Measurements from ENCODE around the gene CRYBG3.

Gene CRYBG3

DNA sequence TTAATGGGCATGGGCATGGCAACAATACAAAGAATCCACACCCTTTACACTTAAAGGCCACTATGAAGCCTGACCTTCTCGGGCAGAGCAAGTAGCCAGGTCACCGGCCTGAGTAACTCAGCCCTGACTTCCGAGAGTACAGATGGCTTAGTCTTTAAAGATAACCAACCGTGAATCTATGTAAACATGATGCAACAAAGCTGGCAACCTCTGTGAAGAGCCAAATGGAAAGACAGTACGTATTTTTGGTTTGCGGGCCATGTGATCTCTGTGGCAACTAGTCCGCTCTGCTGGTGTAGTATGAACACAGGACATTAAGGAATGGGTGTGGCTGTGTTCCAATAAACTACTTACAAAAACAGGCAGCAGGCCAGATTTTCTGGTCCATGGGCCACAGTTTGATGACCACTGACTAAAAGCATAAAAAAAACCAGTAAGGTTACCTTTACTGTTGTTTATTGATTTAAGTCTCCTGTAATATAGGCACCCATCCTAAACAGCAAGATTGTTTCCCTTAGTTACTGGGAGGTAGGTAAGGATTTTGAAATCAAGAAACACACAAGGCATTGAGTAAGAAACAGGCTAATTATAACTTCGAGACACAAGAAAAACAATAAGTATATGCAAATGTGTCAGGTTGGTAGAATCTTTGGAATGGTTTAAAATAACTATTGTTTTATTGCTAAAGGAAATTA lies 136.0 kb downstream of the CRYBG3 start:
- ChIA-PET CTCF (interaction anchor here (0.6 kb wide), 1 partner anchor 66 kb away, joined by 4 read pairs; no protein-coding TSS in a partner anchor), POLR2A (no interaction called here)
- no peaks in the 10 kb centered on the region for H3K9me3 ChIP-seq (ENCODE audit: control insufficient read depth, insufficient read depth, low read depth, low read length)
- H3K27ac ChIP-seq (ENCODE audit: extremely low read depth, low read depth, low read length) = no peak overlapping the region
- H3K4me3 ChIP-seq (ENCODE audit: low read depth, low read length) = no peak overlapping the region
- TF ChIP-seq HOXA7 (CRISPR knock-in tag; IDR thresholded peaks at IDR 0.05; ENCODE audit: borderline replicate concordance) = no peak
- TF ChIP-seq ZNF768 (tag by site-specific recombination; IDR thresholded peaks at IDR 0.05) = no peak
- no peaks in the 10 kb centered on the region; the same call in 1 of the 2 replicates for H3K4me1 ChIP-seq (ENCODE audit: control insufficient read depth, insufficient read depth, low read length)
- peaks cover 4 to 75% of the 10 kb centered on the region in 2 experiments; a peak in 2 of 3 replicates for H3K36me3 ChIP-seq (ENCODE audit: control insufficient read depth in 2 of 2, insufficient read depth in 1 of 2, low read length in 2 of 2)

DNA sequence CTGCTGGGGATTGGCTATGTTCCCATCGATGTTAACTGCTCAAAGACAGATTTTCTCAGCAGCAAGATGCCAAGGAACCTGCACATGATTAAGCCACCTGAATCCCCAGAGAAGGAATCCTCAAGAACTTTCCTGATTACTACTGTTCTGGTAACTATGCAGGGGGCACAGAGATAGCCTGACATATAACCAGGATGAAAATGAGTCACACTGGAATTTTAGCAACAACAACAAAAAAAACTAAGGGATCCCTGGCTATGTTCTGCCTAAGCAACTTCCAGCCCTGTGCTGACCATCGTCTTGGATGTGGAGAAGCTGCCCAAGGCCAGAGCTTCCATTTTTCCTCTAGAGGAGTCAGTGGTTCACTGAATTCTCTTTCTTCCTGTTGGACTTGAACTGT lies 136.6 kb downstream of the CRYBG3 start:
- H3K4me3 ChIP-seq (ENCODE audit: low read depth, low read length) = no peak overlapping the region
- H3K36me3 ChIP-seq (ENCODE audit: control insufficient read depth in 2 of 2, insufficient read depth in 1 of 2, low read length in 2 of 2) = peaks cover under 1 to 76% of the 10 kb centered on the region in 2 experiments; a peak in 2 of 3 replicates
- CTCF ChIA-PET = no interaction called here
- POLR2A ChIA-PET = no interaction called here
- TF ChIP-seq ZNF19 (tag by site-specific recombination; IDR thresholded peaks at IDR 0.05; ENCODE audit: low read depth) = no peak
- TF ChIP-seq ZFP69B (tag by site-specific recombination; IDR thresholded peaks at IDR 0.05) = no peak
- TF ChIP-seq ZNF561 (tag by site-specific recombination; IDR thresholded peaks at IDR 0.05; ENCODE audit: borderline replicate concordance) = no peak
- TF ChIP-seq, protein P1, sequence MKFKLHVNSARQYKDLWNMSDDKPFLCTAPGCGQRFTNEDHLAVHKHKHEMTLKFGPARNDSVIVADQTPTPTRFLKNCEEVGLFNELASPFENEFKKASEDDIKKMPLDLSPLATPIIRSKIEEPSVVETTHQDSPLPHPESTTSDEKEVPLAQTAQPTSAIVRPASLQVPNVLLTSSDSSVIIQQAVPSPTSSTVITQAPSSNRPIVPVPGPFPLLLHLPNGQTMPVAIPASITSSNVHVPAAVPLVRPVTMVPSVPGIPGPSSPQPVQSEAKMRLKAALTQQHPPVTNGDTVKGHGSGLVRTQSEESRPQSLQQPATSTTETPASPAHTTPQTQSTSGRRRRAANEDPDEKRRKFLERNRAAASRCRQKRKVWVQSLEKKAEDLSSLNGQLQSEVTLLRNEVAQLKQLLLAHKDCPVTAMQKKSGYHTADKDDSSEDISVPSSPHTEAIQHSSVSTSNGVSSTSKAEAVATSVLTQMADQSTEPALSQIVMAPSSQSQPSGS (tag by site-specific recombination; IDR thresholded peaks at IDR 0.05; ENCODE audit: low read depth) = no peak
- no peak for TF ChIP-seq ZNF664 (tag by site-specific recombination; IDR thresholded peaks at IDR 0.05)
- TF ChIP-seq ZNF660 (tag by site-specific recombination; IDR thresholded peaks at IDR 0.05) = no peak
- TF ChIP-seq ZNF549 (tag by site-specific recombination; IDR thresholded peaks at IDR 0.05) = no peak
- TF ChIP-seq ZNF473 (tag by site-specific recombination; IDR thresholded peaks at IDR 0.05) = no peak
- TF ChIP-seq, protein P2, sequence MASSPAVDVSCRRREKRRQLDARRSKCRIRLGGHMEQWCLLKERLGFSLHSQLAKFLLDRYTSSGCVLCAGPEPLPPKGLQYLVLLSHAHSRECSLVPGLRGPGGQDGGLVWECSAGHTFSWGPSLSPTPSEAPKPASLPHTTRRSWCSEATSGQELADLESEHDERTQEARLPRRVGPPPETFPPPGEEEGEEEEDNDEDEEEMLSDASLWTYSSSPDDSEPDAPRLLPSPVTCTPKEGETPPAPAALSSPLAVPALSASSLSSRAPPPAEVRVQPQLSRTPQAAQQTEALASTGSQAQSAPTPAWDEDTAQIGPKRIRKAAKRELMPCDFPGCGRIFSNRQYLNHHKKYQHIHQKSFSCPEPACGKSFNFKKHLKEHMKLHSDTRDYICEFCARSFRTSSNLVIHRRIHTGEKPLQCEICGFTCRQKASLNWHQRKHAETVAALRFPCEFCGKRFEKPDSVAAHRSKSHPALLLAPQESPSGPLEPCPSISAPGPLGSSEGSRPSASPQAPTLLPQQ (tag by site-specific recombination; IDR thresholded peaks at IDR 0.05) = no peak
- TF ChIP-seq, protein P3, sequence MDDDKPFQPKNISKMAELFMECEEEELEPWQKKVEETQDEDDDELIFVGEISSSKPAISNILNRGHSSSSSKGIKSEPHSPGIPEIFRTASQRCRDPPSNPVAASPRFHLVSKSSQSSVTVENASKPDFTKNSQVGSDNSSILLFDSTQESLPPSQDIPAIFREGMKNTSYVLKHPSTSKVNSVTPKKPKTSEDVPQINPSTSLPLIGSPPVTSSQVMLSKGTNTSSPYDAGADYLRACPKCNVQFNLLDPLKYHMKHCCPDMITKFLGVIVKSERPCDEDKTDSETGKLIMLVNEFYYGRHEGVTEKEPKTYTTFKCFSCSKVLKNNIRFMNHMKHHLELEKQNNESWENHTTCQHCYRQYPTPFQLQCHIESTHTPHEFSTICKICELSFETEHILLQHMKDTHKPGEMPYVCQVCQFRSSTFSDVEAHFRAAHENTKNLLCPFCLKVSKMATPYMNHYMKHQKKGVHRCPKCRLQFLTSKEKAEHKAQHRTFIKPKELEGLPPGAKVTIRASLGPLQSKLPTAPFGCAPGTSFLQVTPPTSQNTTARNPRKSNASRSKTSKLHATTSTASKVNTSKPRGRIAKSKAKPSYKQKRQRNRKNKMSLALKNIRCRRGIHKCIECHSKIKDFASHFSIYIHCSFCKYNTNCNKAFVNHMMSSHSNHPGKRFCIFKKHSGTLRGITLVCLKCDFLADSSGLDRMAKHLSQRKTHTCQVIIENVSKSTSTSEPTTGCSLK (tag by site-specific recombination; IDR thresholded peaks at IDR 0.05) = no peak
- no peak for TF ChIP-seq ZBTB21 (tag by site-specific recombination; IDR thresholded peaks at IDR 0.05)
- TF ChIP-seq ZNF112 (tag by site-specific recombination; IDR thresholded peaks at IDR 0.05) = no peak
- TF ChIP-seq, protein P4, sequence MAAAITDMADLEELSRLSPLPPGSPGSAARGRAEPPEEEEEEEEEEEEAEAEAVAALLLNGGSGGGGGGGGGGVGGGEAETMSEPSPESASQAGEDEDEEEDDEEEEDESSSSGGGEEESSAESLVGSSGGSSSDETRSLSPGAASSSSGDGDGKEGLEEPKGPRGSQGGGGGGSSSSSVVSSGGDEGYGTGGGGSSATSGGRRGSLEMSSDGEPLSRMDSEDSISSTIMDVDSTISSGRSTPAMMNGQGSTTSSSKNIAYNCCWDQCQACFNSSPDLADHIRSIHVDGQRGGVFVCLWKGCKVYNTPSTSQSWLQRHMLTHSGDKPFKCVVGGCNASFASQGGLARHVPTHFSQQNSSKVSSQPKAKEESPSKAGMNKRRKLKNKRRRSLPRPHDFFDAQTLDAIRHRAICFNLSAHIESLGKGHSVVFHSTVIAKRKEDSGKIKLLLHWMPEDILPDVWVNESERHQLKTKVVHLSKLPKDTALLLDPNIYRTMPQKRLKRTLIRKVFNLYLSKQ (tag by site-specific recombination; IDR thresholded peaks at IDR 0.05; ENCODE audit: borderline replicate concordance) = no peak
- no peak for TF ChIP-seq ZNF529 (tag by site-specific recombination; IDR thresholded peaks at IDR 0.05; ENCODE audit: insufficient replicate concordance)
- no peak for TF ChIP-seq ZNF174 (tag by site-specific recombination; IDR thresholded peaks at IDR 0.05)
- no peak for TF ChIP-seq ZNF138 (tag by site-specific recombination; IDR thresholded peaks at IDR 0.05; ENCODE audit: borderline replicate concordance)
- TF ChIP-seq, protein P5, sequence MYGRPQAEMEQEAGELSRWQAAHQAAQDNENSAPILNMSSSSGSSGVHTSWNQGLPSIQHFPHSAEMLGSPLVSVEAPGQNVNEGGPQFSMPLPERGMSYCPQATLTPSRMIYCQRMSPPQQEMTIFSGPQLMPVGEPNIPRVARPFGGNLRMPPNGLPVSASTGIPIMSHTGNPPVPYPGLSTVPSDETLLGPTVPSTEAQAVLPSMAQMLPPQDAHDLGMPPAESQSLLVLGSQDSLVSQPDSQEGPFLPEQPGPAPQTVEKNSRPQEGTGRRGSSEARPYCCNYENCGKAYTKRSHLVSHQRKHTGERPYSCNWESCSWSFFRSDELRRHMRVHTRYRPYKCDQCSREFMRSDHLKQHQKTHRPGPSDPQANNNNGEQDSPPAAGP (tag by site-specific recombination; IDR thresholded peaks at IDR 0.05) = no peak
- no peak overlapping the region for H3K27ac ChIP-seq (ENCODE audit: extremely low read depth, low read depth, low read length)
- no peaks in the 10 kb centered on the region for H3K9me3 ChIP-seq (ENCODE audit: control insufficient read depth, insufficient read depth, low read depth, low read length)
- H3K4me1 ChIP-seq (ENCODE audit: control insufficient read depth, insufficient read depth, low read length) = no peaks in the 10 kb centered on the region; the same call in 1 of the 2 replicates
